Measurements from ENCODE around the gene ACTN4. TPM values are rescaled to one million over a fixed set of nuclear protein-coding genes. Genes with fewer than 3 reads are reported as not detected.

Gene ACTN4
- total and polyA plus RNA-seq, 2 donors (not counting 1 experiment from before 2014, with no cell fraction given) = 127 to 683 TPM

- H2AFZ ChIP-seq (ENCODE audit: low read length) = no peak overlapping the region
- H3K27me3 ChIP-seq (ENCODE audit: control insufficient read depth, insufficient read depth, low read length) = no peaks in the 10 kb centered on the region
- H3K9ac ChIP-seq (ENCODE audit: insufficient read depth, low read length) = peak overlapping the region; percentile 87
- H4K20me1 ChIP-seq (ENCODE audit: control insufficient read depth, extremely low read depth, insufficient read depth, low read length) = no peaks in the 10 kb centered on the region
- peak overlapping the region; percentile 73 to 99 (median 97) for H3K4me3 ChIP-seq (replicated peaks in 1 of 4; ENCODE audit: control extremely low read depth in 1 of 4, insufficient read depth in 1 of 4, low read depth in 3 of 4, low read length in 4 of 4)
- H3K79me2 ChIP-seq (ENCODE audit: control insufficient read depth, insufficient read depth, low read length) = peaks cover 70% of the 10 kb centered on the region
- peak overlapping the region; percentile 86 for H3K4me2 ChIP-seq (ENCODE audit: extremely low read depth, insufficient read depth, low read length)
- peaks cover 23% of the 10 kb centered on the region for H3K4me1 ChIP-seq (ENCODE audit: control insufficient read depth, extremely low read depth, insufficient read depth, low read length)
- TF ChIP-seq EZH2 (IDR thresholded peaks at IDR 0.05; ENCODE audit: low read length, missing control alignments) = no peak
- TF ChIP-seq, protein P1, sequence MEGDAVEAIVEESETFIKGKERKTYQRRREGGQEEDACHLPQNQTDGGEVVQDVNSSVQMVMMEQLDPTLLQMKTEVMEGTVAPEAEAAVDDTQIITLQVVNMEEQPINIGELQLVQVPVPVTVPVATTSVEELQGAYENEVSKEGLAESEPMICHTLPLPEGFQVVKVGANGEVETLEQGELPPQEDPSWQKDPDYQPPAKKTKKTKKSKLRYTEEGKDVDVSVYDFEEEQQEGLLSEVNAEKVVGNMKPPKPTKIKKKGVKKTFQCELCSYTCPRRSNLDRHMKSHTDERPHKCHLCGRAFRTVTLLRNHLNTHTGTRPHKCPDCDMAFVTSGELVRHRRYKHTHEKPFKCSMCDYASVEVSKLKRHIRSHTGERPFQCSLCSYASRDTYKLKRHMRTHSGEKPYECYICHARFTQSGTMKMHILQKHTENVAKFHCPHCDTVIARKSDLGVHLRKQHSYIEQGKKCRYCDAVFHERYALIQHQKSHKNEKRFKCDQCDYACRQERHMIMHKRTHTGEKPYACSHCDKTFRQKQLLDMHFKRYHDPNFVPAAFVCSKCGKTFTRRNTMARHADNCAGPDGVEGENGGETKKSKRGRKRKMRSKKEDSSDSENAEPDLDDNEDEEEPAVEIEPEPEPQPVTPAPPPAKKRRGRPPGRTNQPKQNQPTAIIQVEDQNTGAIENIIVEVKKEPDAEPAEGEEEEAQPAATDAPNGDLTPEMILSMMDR (conservative IDR thresholded peaks at IDR 0.05 in 1 of 2, IDR thresholded peaks at IDR 0.05 in 1 of 2; ENCODE audit: low read depth in 1 of 2, low read length in 2 of 2) = no peak
- no peaks in the 10 kb centered on the region for H3K36me3 ChIP-seq (ENCODE audit: control insufficient read depth, insufficient read depth, low read length)
- peak overlapping the region; percentile 88 for H3K27ac ChIP-seq (ENCODE audit: insufficient read depth, low read length)
- DNase-seq (ENCODE audit: low read depth in 2 of 2) = no peak
- H3K9me3 ChIP-seq (ENCODE audit: control insufficient read depth, insufficient read depth, low read depth, low read length) = no peaks in the 10 kb centered on the region
Measured at GRCh38 chr19:38649305-38650171, 2.1 kb downstream of the ACTN4 start.

GRCh38 chr19:38650172-38650775 is 2.8 kb downstream of the ACTN4 start:
- H2AFZ ChIP-seq (ENCODE audit: low read length) = no peak overlapping the region
- H3K27ac ChIP-seq (ENCODE audit: insufficient read depth, low read length) = peak overlapping the region; percentile 88
- no peak for DNase-seq (ENCODE audit: low read depth in 2 of 2)
- peaks cover 29% of the 10 kb centered on the region for H3K4me1 ChIP-seq (ENCODE audit: control insufficient read depth, extremely low read depth, insufficient read depth, low read length)
- H3K9me3 ChIP-seq (ENCODE audit: control insufficient read depth, insufficient read depth, low read depth, low read length) = no peaks in the 10 kb centered on the region
- H3K79me2 ChIP-seq (ENCODE audit: control insufficient read depth, insufficient read depth, low read length) = peaks cover 78% of the 10 kb centered on the region
- no peak for TF ChIP-seq EZH2 (IDR thresholded peaks at IDR 0.05; ENCODE audit: low read length, missing control alignments)
- TF ChIP-seq, protein P1 (conservative IDR thresholded peaks at IDR 0.05 in 1 of 2, IDR thresholded peaks at IDR 0.05 in 1 of 2; ENCODE audit: low read depth in 1 of 2, low read length in 2 of 2) = no peak
- H4K20me1 ChIP-seq (ENCODE audit: control insufficient read depth, extremely low read depth, insufficient read depth, low read length) = no peaks in the 10 kb centered on the region
- peak overlapping the region; percentile 73 to 99 (median 97) for H3K4me3 ChIP-seq (replicated peaks in 1 of 4; ENCODE audit: control extremely low read depth in 1 of 4, insufficient read depth in 1 of 4, low read depth in 3 of 4, low read length in 4 of 4)
- no peaks in the 10 kb centered on the region for H3K36me3 ChIP-seq (ENCODE audit: control insufficient read depth, insufficient read depth, low read length)
- H3K9ac ChIP-seq (ENCODE audit: insufficient read depth, low read length) = peak overlapping the region; percentile 87
- H3K27me3 ChIP-seq (ENCODE audit: control insufficient read depth, insufficient read depth, low read length) = no peaks in the 10 kb centered on the region
- peak overlapping the region; percentile 86 for H3K4me2 ChIP-seq (ENCODE audit: extremely low read depth, insufficient read depth, low read length)

DNA sequence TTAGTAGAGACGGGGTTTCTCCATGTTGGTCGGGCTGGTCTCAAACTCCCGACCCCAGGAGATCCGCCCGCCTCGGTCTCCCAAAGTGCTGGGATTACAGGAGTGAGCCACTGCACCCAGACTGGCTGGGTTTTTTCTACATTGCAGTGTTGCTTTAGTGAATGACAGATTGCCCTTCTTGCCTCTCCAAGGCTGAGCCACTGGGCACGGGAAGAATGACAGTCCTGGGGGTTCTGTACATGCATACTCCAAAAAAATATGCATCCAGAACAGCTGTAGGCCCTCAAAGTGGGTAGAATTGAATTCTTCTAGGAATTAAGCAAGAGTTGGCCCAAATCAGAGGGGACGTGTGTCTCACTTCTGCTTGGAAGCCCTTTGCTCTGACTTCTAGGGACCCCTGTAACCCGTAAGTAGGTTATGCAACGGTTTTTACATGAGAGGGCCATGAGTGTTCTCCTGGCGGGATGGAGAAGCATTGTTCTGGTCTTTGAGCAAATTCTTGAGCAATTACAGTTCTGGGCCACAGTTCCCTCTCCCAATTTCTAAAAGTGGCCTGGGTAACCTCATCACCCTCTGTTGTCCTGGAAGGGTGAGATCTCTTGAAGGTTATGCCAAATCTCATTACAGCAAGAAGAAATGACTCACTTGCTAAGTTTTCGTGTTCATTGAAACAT is 3.6 kb downstream of the ACTN4 start:
- Histone ChIP-seq H3K9ac (ENCODE audit: insufficient read depth, low read length) (no peak overlapping the region), H3K27me3 (ENCODE audit: control insufficient read depth, insufficient read depth, low read length) (no peaks in the 10 kb centered on the region), H2AFZ (ENCODE audit: low read length) (no peak overlapping the region), H3K4me2 (ENCODE audit: extremely low read depth, insufficient read depth, low read length) (peak overlapping the region; percentile 33), H3K27ac (ENCODE audit: insufficient read depth, low read length) (peak overlapping the region; percentile 88), H3K4me3 (replicated peaks in 1 of 4; ENCODE audit: control extremely low read depth in 1 of 4, insufficient read depth in 1 of 4, low read depth in 3 of 4, low read length in 4 of 4) (peak overlapping the region in 3 of 4 experiments; percentile 1 to 99 (median 73)), H3K36me3 (ENCODE audit: control insufficient read depth, insufficient read depth, low read length) (no peaks in the 10 kb centered on the region), H3K79me2 (ENCODE audit: control insufficient read depth, insufficient read depth, low read length) (peaks cover 86% of the 10 kb centered on the region), H3K9me3 (ENCODE audit: control insufficient read depth, insufficient read depth, low read depth, low read length) (no peaks in the 10 kb centered on the region), H4K20me1 (ENCODE audit: control insufficient read depth, extremely low read depth, insufficient read depth, low read length) (no peaks in the 10 kb centered on the region), H3K4me1 (ENCODE audit: control insufficient read depth, extremely low read depth, insufficient read depth, low read length) (peaks cover 36% of the 10 kb centered on the region)
- peak; percentile 93 to 94 for DNase-seq (ENCODE audit: low read depth in 2 of 2)
- TF ChIP-seq, protein P1 (conservative IDR thresholded peaks at IDR 0.05 in 1 of 2, IDR thresholded peaks at IDR 0.05 in 1 of 2; ENCODE audit: low read depth in 1 of 2, low read length in 2 of 2) = no peak
- no peak for TF ChIP-seq EZH2 (IDR thresholded peaks at IDR 0.05; ENCODE audit: low read length, missing control alignments)

All from fibroblast of lung (primary cell).